Trophoblast cell (in vitro differentiated cells and primary cell): Measurements from ENCODE around the gene ADM2.
A peak's percentile ranks its signal among the peaks of the same experiment; 100 is the strongest.

Experiments
- DNase-seq, 2 donors: peaks; one replicate each; pipeline ENCODE4 v3.0.0-alpha.2; 2016
- H2AFZ ChIP-seq: 2 replicates; pipeline ENCODE4 v1.6.1; 2013; ENCODE audit warnings: low read length, moderate library complexity, mild to moderate bottlenecking; ENCODE audit not compliant: insufficient read depth, poor library complexity
- H2AK5ac ChIP-seq: 2 replicates; pipeline ENCODE4 v1.6.1; 2013; ENCODE audit warnings: mild to moderate bottlenecking, low read length
- H2BK120ac ChIP-seq: 2 replicates; pipeline ENCODE4 v1.6.1; 2013; ENCODE audit warnings: low read length, mild to moderate bottlenecking, moderate library complexity; ENCODE audit not compliant: insufficient read depth, poor library complexity
- H2BK12ac ChIP-seq: 2 replicates; pipeline ENCODE4 v1.6.1; 2013; ENCODE audit warnings: mild to moderate bottlenecking, low read length, moderate library complexity
- H2BK5ac ChIP-seq: 2 replicates; pipeline ENCODE4 v1.6.1; 2013; ENCODE audit warnings: low read length, low read depth, moderate library complexity, mild to moderate bottlenecking; ENCODE audit not compliant: poor library complexity
- H3K14ac ChIP-seq: 2 replicates; pipeline ENCODE4 v1.6.1; 2013; ENCODE audit warnings: mild to moderate bottlenecking, low read length
- H3K18ac ChIP-seq: 2 replicates; pipeline ENCODE4 v1.6.1; 2013; ENCODE audit warnings: mild to moderate bottlenecking, low read length
- H3K23ac ChIP-seq: 2 replicates; pipeline ENCODE4 v1.6.1; 2013; ENCODE audit warnings: low read length
- H3K27ac ChIP-seq: 2 replicates; pipeline ENCODE4 v1.5.1; 2013; ENCODE audit warnings: low read depth, mild to moderate bottlenecking, inconsistent platforms, low read length, moderate library complexity
- H3K27me3 ChIP-seq: 2 replicates; pipeline ENCODE4 v1.6.1; 2013; ENCODE audit warnings: inconsistent platforms, mild to moderate bottlenecking, low read length, moderate library complexity; ENCODE audit not compliant: insufficient read depth
- H3K36me3 ChIP-seq, 2 experiments: 1 replicate in 1 of 2; 2 replicates in 1 of 2; pipeline ENCODE4 v1.6.1; 2013; ENCODE audit warnings: low read length in 2 of 2, mild to moderate bottlenecking in 2 of 2, moderate library complexity in 1 of 2; ENCODE audit not compliant: insufficient read depth in 2 of 2, control insufficient read depth in 1 of 2
- H3K4ac ChIP-seq: 2 replicates; pipeline ENCODE4 v1.6.1; 2013; ENCODE audit warnings: low read depth, mild to moderate bottlenecking, low read length, moderate library complexity
- H3K4me1 ChIP-seq, 2 experiments: 1 replicate in 1 of 2; 2 replicates in 1 of 2; pipeline ENCODE4 v1.6.1; 2013; ENCODE audit warnings: low read length in 2 of 2, mild to moderate bottlenecking in 2 of 2, moderate library complexity in 1 of 2; ENCODE audit not compliant: insufficient read depth in 2 of 2, control insufficient read depth in 1 of 2
- H3K4me2 ChIP-seq: 2 replicates; pipeline ENCODE4 v1.6.1; 2013; ENCODE audit warnings: inconsistent platforms, mild to moderate bottlenecking, low read length, moderate library complexity
- H3K4me3 ChIP-seq: 2 replicates; pipeline ENCODE4 v1.5.1; 2013; ENCODE audit warnings: mild to moderate bottlenecking, low read depth, low read length, inconsistent platforms
- H3K79me1 ChIP-seq: one replicate; pipeline ENCODE4 v1.6.1; 2013; ENCODE audit warnings: low read length
- H3K79me2 ChIP-seq: 2 replicates; pipeline ENCODE4 v1.6.1; 2013; ENCODE audit warnings: low read length, mild to moderate bottlenecking; ENCODE audit not compliant: control insufficient read depth, insufficient read depth, poor library complexity
- H3K9ac ChIP-seq: 2 replicates; pipeline ENCODE4 v1.6.1; 2013; ENCODE audit warnings: mild to moderate bottlenecking, low read length
- H3K9me3 ChIP-seq: 2 replicates; pipeline ENCODE4 v1.6.1; 2013; ENCODE audit warnings: low read depth, mild to moderate bottlenecking, control low read depth, inconsistent platforms, low read length; ENCODE audit not compliant: insufficient read depth
- H4K12ac ChIP-seq: 2 replicates; pipeline ENCODE4 v1.6.1; 2013; ENCODE audit warnings: low read depth, mild to moderate bottlenecking, low read length, moderate library complexity
- H4K8ac ChIP-seq: 2 replicates; pipeline ENCODE4 v1.6.1; 2013; ENCODE audit warnings: low read depth, mild to moderate bottlenecking, low read length, moderate library complexity
- H4K91ac ChIP-seq: one replicate; pipeline ENCODE4 v1.6.1; 2013; ENCODE audit warnings: low read depth, mild to moderate bottlenecking, low read length, moderate library complexity
- WGBS: extraction: QIAGEN DNeasy Blood & Tissue Kit; methylation state at CpG from one replicate; pipeline ENCODE4 v1.1.7; 2013; ENCODE audit warnings: missing lambda C conversion rate; ENCODE audit not compliant: insufficient read length, insufficient coverage; ENCODE audit errors: extremely low coverage; 5-methylcytosine and 5-hydroxymethylcytosine counted together

The ADM2 gene

DNA sequence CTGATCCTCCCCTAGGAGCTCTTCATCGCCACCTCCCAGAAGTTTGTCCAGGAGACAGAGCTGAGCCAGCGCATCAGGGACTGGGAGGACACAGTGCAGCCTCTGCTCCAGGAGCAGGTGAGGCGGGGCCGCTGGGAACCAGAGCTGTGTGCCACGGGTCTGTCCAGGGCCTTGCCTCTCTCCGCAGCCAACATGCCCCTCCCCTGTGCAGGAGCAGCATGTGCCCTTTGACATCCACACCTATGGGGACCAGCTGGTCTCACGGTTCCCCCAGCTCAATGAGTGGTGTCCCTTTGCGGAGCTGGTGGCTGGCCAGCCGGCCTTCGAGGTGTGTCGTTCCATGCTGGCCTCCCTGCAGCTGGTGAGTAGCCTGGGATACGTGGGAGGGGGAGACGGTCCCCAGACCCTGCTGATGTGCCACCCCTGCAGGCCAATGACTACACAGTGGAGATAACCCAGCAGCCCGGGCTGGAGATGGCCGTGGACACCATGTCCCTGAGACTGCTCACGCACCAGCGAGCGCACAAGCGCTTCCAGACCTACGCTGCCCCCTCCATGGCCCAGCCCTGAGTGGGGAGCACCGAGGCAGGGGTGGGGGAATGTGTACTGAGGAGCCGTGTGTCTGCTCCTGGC lies 41.6 kb downstream of the ADM2 start:
- no peak overlapping the region for H2BK12ac ChIP-seq
- DNase-seq: no peak
- H2BK120ac ChIP-seq: no peak overlapping the region
- H4K12ac ChIP-seq: no peak overlapping the region
- peaks cover 18% of the 10 kb centered on the region for H3K79me1 ChIP-seq
- no peak overlapping the region for H3K9ac ChIP-seq
- peaks cover 21 to 23% of the 10 kb centered on the region in 2 experiments for H3K4me1 ChIP-seq
- H4K91ac ChIP-seq: no peak overlapping the region
- no peak overlapping the region for H4K8ac ChIP-seq
- H2AFZ ChIP-seq: no peak overlapping the region
- no peak overlapping the region for H3K4me3 ChIP-seq
- no peaks in the 10 kb centered on the region for H3K27me3 ChIP-seq
- H3K36me3 ChIP-seq: peaks cover 52 to 56% of the 10 kb centered on the region in 2 experiments
- H3K18ac ChIP-seq: no peak overlapping the region
- no peak overlapping the region for H2AK5ac ChIP-seq
- H3K14ac ChIP-seq: no peak overlapping the region
- WGBS: no CpG with 5 or more reads among the region's 22 CpGs
- no peak overlapping the region for H2BK5ac ChIP-seq
- H3K79me2 ChIP-seq: peaks cover 16% of the 10 kb centered on the region
- H3K4ac ChIP-seq: no peak overlapping the region
- H3K23ac ChIP-seq: no peak overlapping the region
- no peak overlapping the region for H3K4me2 ChIP-seq
- H3K27ac ChIP-seq: no peak overlapping the region
- no peaks in the 10 kb centered on the region for H3K9me3 ChIP-seq

DNA sequence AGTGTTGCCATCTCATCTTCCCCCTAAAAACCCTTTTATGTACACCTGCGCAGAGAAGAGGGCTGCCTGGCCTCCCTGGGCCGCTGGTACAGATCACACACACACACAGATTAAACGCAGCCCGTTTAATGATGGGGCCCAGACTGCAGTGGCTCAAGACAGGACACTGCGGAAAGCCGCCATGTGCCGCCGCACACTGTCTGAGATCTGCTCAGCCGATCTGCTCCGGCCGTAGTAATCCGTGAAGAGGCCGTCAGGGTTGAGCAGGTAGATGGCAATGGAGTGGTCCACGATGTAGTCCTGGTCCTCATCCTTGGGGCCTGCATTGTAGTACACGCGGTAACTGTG lies 42.1 kb downstream of the ADM2 start:
- Histone ChIP-seq H3K23ac (no peak overlapping the region), H3K27me3 (no peaks in the 10 kb centered on the region), H3K36me3 (peaks cover 47 to 51% of the 10 kb centered on the region in 2 experiments), H3K79me1 (peaks cover 18% of the 10 kb centered on the region), H3K4me2 (no peak overlapping the region), H3K27ac (no peak overlapping the region), H4K91ac (no peak overlapping the region), H2BK12ac (no peak overlapping the region), H2AK5ac (no peak overlapping the region), H3K4ac (no peak overlapping the region), H3K14ac (no peak overlapping the region), H2AFZ (no peak overlapping the region), H3K9me3 (no peaks in the 10 kb centered on the region), H4K12ac (no peak overlapping the region), H3K9ac (no peak overlapping the region), H3K79me2 (peaks cover 16% of the 10 kb centered on the region), H4K8ac (no peak overlapping the region), H3K18ac (no peak overlapping the region), H2BK5ac (no peak overlapping the region), H2BK120ac (no peak overlapping the region), H3K4me3 (no peak overlapping the region), H3K4me1 (peaks cover 21 to 23% of the 10 kb centered on the region in 2 experiments)
- no peak for DNase-seq
- WGBS: no CpG with 5 or more reads among the region's 16 CpGs

DNA sequence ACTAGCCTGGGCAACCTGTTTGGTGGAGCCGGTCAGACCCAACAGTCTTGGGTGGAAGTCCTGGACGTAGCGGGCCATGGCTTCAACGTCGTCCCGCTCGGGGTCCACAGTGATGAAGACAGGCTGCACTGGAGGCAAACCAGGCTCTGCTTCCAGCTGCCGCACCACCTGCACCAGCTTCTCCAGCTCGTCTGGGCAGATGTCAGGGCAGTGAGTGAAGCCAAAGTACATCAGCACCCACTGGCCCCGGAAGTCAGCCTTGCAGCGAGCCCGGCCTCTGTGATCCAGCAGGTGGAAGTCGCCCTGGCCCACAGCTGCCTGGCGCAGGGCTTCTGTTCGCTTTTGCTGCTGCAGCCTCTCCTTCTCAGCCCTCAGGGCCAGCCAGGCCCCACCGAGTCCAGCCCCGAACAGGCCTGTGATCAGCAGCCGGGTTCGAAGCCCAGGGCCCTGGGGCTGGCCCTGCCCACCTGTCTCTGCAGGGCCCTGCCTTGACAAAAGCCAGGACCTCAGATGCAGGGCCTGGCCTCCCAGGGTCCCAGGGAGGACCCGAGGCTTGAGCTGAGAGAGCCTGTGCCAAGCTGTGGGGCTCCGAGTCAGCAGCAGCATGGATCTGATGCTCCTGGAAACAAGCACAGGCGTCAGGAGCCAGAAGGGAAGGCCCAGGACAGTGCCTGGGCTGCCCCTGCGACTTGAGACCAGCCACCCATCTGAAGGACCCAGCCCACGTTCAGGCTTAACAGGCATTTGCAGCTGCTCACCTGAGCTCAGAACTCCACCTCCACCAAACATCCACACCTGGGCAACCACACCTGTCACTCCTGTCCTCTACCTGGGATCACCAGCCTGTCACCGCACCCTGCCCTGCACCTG lies 42.7 kb downstream of the ADM2 start:
- Histone ChIP-seq H2BK5ac (no peak overlapping the region), H3K14ac (peak overlapping the region; percentile 3), H3K9ac (no peak overlapping the region), H3K79me2 (peaks cover 16% of the 10 kb centered on the region), H2AK5ac (no peak overlapping the region), H4K8ac (peak overlapping the region; percentile 86), H2AFZ (no peak overlapping the region), H4K12ac (peak overlapping the region; percentile 16), H3K23ac (no peak overlapping the region), H3K18ac (peak overlapping the region; percentile 1), H3K79me1 (peaks cover 18% of the 10 kb centered on the region), H3K4me1 (peaks cover 21 to 25% of the 10 kb centered on the region in 2 experiments), H3K36me3 (peaks cover 41 to 45% of the 10 kb centered on the region in 2 experiments), H3K4ac (peak overlapping the region; percentile 35), H2BK120ac (no peak overlapping the region), H4K91ac (no peak overlapping the region), H3K9me3 (no peaks in the 10 kb centered on the region), H3K4me2 (peak overlapping the region; percentile 62), H2BK12ac (no peak overlapping the region), H3K27ac (peak overlapping the region; percentile 6), H3K27me3 (no peaks in the 10 kb centered on the region), H3K4me3 (peak overlapping the region; percentile 73)
- DNase-seq: no peak
- WGBS: no CpG with 5 or more reads among the region's 25 CpGs

DNA sequence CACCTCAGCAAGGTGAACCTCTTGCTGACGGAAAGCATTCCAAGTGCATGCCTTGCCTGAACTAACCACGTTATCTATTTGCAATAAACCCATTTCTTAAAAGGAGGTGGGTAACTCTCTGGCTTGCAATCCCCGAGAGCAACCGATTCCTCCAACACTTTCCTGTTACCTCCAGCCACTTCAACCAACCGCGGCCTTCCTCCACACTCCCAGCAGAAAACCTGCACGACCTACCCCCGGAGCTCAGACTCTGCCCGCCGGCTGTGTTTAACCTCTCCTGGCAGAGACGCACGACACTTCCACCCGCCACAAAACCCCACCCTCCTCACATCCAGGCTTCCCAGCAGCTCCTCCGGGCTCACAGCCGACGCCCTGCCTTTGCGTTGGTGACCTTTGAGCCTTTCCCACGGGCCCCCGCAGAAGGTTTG lies 43.3 kb downstream of the ADM2 start:
- Histone ChIP-seq H3K14ac (peak overlapping the region; percentile 80), H3K4me3 (peak overlapping the region; percentile 73), H3K4me2 (peak overlapping the region; percentile 62), H3K79me2 (peaks cover 16% of the 10 kb centered on the region), H3K27ac (peak overlapping the region; percentile 88), H3K27me3 (no peaks in the 10 kb centered on the region), H3K4ac (peak overlapping the region; percentile 75), H3K79me1 (peaks cover 20% of the 10 kb centered on the region), H2BK12ac (no peak overlapping the region), H3K9me3 (no peaks in the 10 kb centered on the region), H2BK5ac (peak overlapping the region; percentile 70), H2AK5ac (peak overlapping the region; percentile 49), H3K4me1 (peaks cover 21 to 31% of the 10 kb centered on the region in 2 experiments), H4K8ac (peak overlapping the region; percentile 86), H4K91ac (peak overlapping the region; percentile 87), H3K9ac (peak overlapping the region; percentile 86), H2BK120ac (peak overlapping the region; percentile 77), H3K18ac (peak overlapping the region; percentile 78), H3K23ac (no peak overlapping the region), H4K12ac (peak overlapping the region; percentile 57), H3K36me3 (peaks cover 36 to 40% of the 10 kb centered on the region in 2 experiments), H2AFZ (peak overlapping the region; percentile 50)
- WGBS: no CpG with 5 or more reads among the region's 19 CpGs
- DNase-seq: peak in 1 of 2 donors; percentile 41
